Esophagus muscularis mucosa (tissue), 4 donors: Measurements from ENCODE around the gene DLST. TPM values are rescaled to one million over a fixed set of nuclear protein-coding genes. Genes with fewer than 3 reads are reported as not detected.

Experiments
- DNase-seq: peaks from one replicate; pipeline ENCODE4 v3.0.0-alpha.2; 2017; ENCODE audit errors: extremely low spot score
- H3K27ac ChIP-seq, 4 donors: fragments of 200-600 bp; sonication (generic); replicated peaks in 1 of 4; 1 replicate in 3 of 4; 2 replicates in 1 of 4; pipeline ENCODE4 v1.5.1; 2016 to 2019; ENCODE audit warnings: mild to moderate bottlenecking in 1 of 4
- H3K27me3 ChIP-seq, 4 donors: fragments of 200-600 bp; sonication (generic); one replicate each; pipeline versions ENCODE4 v1.5.1 to v1.6.0; 2016 to 2019
- H3K36me3 ChIP-seq, 4 donors: fragments of 200-600 bp; sonication (generic); one replicate each; pipeline ENCODE4 v1.5.1; 2016 to 2019
- H3K4me1 ChIP-seq, 4 donors: fragments of 200-600 bp; sonication (generic); one replicate each; pipeline ENCODE4 v1.5.1; 2016 to 2019
- H3K4me3 ChIP-seq, 4 donors: fragments of 200-600 bp; sonication (generic); 1 replicate in 2 of 4; 2 replicates in 2 of 4; pipeline ENCODE4 v1.5.1; 2016 to 2019; ENCODE audit warnings: mild to moderate bottlenecking in 4 of 4, moderate library complexity in 1 of 4
- H3K9me3 ChIP-seq, 4 donors: fragments of 200-600 bp; sonication (generic); 1 replicate in 3 of 4; 2 replicates in 1 of 4; pipeline ENCODE4 v1.5.1; 2016 to 2019
- EP300 ChIP-seq: sonication (generic); formaldehyde crosslinking; IDR thresholded peaks from one replicate; pipeline ENCODE4 v1.6.1; 2017; ENCODE audit warnings: antibody characterized with exemption
- POLR2A ChIP-seq: fragments of 450-650 bp; IDR thresholded peaks from one replicate; pipeline ENCODE4 v1.6.1; 2017; ENCODE audit warnings: antibody characterized with exemption, moderate library complexity, mild to moderate bottlenecking, low read depth
- POLR2AphosphoS5 ChIP-seq, 2 donors: sonication (generic); formaldehyde crosslinking; IDR thresholded peaks; one replicate each; pipeline ENCODE4 v1.6.1; 2017; ENCODE audit warnings: antibody characterized with exemption in 2 of 2
- whole genome bisulfite sequencing: methylation state at CpG from one replicate; pipeline ENCODE4 v1.1.5; 2018; 5-methylcytosine and 5-hydroxymethylcytosine counted together
- intact Hi-C: fragments of 100-400 bp; cut with DNase I; formaldehyde crosslinking; loops from one replicate; pipeline ENCODE4 v1.15.1; 2023
- total RNA-seq, 4 donors: library from RNA; depleted of rRNA; stranded (reverse); fragments of >200 nt; gene quantifications; one replicate each; pipeline versions ENCODE4 v1.1.0 to v1.2.1, GENCODE V29; 2016
- TF ChIP-seq, protein P1 (sequence below), 3 experiments: fragments of 200-600 bp in 2 of 3; fragments of 450-650 bp in 1 of 3; sonication (generic) in 2 of 3; IDR thresholded peaks; one replicate each; pipeline ENCODE4 v1.5.1; 2017 to 2019; ENCODE audit warnings: antibody characterized with exemption in 3 of 3, mild to moderate bottlenecking in 2 of 3, moderate library complexity in 1 of 3

Gene DLST
- total RNA-seq, 4 donors from 2014 or later, result 72.7 to 96.2 (median 88.5) TPM

DNA sequence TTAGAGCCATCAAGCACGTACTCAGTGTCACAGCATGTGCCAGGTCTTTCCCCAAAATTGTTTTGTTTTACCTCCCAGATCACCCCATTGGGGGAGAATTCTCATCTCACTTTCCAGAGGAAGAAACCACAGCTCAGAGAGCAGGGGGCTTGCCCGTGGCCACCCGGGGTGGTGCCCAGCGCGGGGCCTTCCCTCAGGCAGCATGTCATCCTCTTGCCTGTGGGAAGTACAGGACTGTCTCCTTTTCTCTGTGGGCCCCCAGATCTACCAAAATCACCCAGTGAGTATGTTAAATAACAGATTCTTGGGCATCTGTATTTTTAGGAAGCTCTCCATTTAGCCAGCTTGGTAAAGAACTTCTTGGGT, 35.4 kb downstream of the DLST start:
- Histone ChIP-seq H3K4me1 (peaks cover 35 to 51% (median 40%) of the 10 kb centered on the region in 4 donors), H3K4me3 (no peak overlapping the region), H3K27me3 (no peaks in the 10 kb centered on the region), H3K27ac (peak overlapping the region; percentile 33 to 66 (median 48)), H3K9me3 (no peaks in the 10 kb centered on the region), H3K36me3 (peaks cover 0 to 17% (median 5%) of the 10 kb centered on the region in 4 donors)
- no peak for DNase-seq
- WGBS, result 83% methylated on average over 1 of the region's 5 CpGs
- intact Hi-C loops, result loop anchor here (10.0 kb wide), 1 partner anchor 168 kb away; no protein-coding TSS in a partner anchor
- no peak for TF ChIP-seq POLR2AphosphoS5 (IDR thresholded peaks at IDR 0.05)
- no peak for TF ChIP-seq POLR2A
- TF ChIP-seq EP300, result no peak
- TF ChIP-seq, protein P1, sequence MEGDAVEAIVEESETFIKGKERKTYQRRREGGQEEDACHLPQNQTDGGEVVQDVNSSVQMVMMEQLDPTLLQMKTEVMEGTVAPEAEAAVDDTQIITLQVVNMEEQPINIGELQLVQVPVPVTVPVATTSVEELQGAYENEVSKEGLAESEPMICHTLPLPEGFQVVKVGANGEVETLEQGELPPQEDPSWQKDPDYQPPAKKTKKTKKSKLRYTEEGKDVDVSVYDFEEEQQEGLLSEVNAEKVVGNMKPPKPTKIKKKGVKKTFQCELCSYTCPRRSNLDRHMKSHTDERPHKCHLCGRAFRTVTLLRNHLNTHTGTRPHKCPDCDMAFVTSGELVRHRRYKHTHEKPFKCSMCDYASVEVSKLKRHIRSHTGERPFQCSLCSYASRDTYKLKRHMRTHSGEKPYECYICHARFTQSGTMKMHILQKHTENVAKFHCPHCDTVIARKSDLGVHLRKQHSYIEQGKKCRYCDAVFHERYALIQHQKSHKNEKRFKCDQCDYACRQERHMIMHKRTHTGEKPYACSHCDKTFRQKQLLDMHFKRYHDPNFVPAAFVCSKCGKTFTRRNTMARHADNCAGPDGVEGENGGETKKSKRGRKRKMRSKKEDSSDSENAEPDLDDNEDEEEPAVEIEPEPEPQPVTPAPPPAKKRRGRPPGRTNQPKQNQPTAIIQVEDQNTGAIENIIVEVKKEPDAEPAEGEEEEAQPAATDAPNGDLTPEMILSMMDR (IDR thresholded peaks at IDR 0.05), result no peak

DNA sequence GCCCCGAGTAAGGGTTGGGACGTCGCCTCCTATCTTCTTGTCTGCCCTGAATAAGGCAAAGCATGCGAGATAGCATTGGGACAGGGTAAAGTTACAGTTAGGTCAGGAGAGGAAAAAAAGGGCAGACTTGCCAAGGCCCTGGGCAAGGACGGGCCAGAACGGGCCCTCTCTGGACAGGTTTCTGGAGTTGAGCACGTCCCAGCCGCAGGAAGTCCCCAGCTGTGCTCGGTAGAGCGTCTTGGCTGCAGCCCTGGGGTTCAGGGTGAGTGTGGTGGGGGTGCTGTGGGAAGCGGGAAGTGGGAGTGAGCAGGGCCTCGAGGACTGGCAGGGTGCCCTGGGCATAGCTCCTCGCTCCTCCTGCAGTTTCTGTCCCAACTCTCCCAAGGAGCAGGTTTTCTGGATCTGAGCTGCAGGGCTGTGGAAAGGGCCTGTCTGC, 35.9 kb downstream of the DLST start:
- H3K9me3 ChIP-seq, result no peaks in the 10 kb centered on the region
- H3K27me3 ChIP-seq, result no peaks in the 10 kb centered on the region
- peaks cover 40 to 56% (median 45%) of the 10 kb centered on the region in 4 donors for H3K4me1 ChIP-seq
- peak overlapping the region; percentile 33 to 66 (median 48) for H3K27ac ChIP-seq
- peaks cover 0 to 17% (median 5%) of the 10 kb centered on the region in 4 donors for H3K36me3 ChIP-seq
- WGBS, result 56% methylated on average over 13 of the region's 13 CpGs
- TF ChIP-seq EP300 (no peak), POLR2AphosphoS5 (IDR thresholded peaks at IDR 0.05) (peak in 1 of 2 donors; percentile 43)
- no peak overlapping the region for H3K4me3 ChIP-seq
- intact Hi-C loops, result loop anchor here (10.0 kb wide), 1 partner anchor 167 kb away; no protein-coding TSS in a partner anchor
- DNase-seq, result no peak

DNA sequence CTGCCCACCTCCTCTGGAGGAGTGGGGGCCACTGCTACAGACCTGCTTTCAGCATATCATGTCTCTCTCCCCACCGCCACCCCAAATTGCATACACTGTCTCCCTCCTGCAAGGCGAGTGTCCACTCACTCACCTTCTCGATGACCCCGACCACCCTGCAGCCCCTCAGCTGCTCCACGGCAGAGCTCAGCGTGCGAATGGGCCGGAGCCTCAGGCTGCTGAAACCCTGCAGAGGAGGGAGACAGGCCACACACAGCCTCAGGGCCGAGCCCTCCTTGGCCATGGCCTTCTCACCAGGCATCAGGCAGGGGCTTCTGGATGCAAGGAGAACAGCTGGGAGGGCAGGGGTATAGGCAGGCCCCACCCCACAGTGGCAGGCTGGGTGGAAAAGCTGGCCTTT, 36.7 kb downstream of the DLST start:
- intact Hi-C loops, result loop anchor here (10.0 kb wide), 1 partner anchor 166 kb away; no protein-coding TSS in a partner anchor
- TF ChIP-seq EP300 (no peak), POLR2AphosphoS5 (IDR thresholded peaks at IDR 0.05) (no peak), POLR2A (no peak)
- TF ChIP-seq, protein P1 (IDR thresholded peaks at IDR 0.05), result no peak
- Histone ChIP-seq H3K4me3 (no peak overlapping the region), H3K36me3 (peaks cover 0 to 17% (median 5%) of the 10 kb centered on the region in 4 donors), H3K27me3 (no peaks in the 10 kb centered on the region), H3K9me3 (no peaks in the 10 kb centered on the region), H3K27ac (peak overlapping the region in 2 of 4 donors; percentile 0 to 66), H3K4me1 (peaks cover 46 to 63% (median 49%) of the 10 kb centered on the region in 4 donors)
- no peak for DNase-seq
- 92% methylated on average over 9 of the region's 9 CpGs for WGBS

DNA sequence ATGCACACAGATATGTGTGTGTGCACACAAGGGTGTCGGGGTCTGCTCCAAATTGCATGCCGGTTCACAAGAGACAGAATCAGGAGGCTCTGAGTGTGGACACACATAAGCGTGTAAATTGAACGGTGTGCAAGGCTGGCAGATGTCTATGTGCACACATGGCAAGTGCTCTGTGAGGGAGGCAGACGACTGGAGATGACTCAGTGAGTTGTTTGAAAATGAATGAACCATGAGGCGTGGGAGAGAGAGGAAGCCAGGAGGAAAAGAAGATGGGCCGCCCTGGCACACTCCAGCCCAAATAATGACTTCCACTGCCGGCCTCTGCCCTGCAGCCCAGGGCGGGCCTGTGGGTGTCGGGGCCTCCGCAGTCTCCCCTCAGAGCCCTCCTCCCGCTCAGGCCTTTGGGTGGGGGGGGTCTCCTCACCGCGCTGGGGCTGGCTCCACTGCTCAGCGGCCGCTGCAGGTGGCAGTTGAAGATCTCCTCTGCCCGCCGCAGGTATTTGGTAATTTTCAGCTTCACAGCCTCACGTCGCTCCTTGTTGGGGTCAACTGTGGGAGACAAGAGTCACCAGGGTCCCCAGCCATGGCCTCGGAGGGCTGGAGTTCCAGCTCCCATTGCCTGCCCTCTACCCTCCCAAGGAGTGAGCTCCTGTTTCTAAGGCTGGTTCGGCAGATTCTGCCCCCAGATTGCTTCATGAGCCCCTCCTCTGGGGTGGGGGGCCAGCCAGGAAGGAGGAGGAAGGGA, 37.9 kb downstream of the DLST start:
- intact Hi-C loops, result loop anchor here (10.0 kb wide), 1 partner anchor 165 kb away; no protein-coding TSS in a partner anchor
- no peaks in the 10 kb centered on the region for H3K27me3 ChIP-seq
- peaks cover 0 to 17% (median 5%) of the 10 kb centered on the region in 4 donors for H3K36me3 ChIP-seq
- H3K4me1 ChIP-seq, result peaks cover 40 to 57% (median 49%) of the 10 kb centered on the region in 4 donors
- TF ChIP-seq, protein P1 (IDR thresholded peaks at IDR 0.05), result no peak
- TF ChIP-seq POLR2AphosphoS5 (IDR thresholded peaks at IDR 0.05), result no peak
- TF ChIP-seq EP300, result no peak
- no peak for TF ChIP-seq POLR2A
- H3K9me3 ChIP-seq, result no peaks in the 10 kb centered on the region
- no peak for DNase-seq
- WGBS, result 86% methylated on average over 20 of the region's 22 CpGs
- H3K27ac ChIP-seq, result no peak overlapping the region
- no peak overlapping the region for H3K4me3 ChIP-seq

DNA sequence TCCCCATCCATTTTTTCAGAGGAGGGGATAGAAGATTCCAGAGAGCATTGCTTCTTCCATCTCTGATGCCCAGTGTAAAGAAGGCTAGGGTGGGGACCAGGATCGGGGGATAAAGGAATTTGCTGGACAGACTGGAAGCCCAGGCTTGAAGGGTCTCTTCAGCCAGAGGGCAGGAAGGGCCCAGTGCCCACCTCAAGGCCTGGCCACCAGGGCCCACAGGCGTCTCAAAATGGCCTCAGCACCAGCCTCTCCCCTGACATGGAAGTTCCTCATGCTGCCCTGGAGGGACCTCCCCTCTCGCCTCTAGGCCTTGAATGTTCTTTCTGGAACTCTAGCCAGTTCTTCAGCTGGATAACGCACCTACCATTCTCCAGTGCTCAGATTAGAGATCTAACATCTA, 38.6 kb downstream of the DLST start:
- Histone ChIP-seq H3K9me3 (no peaks in the 10 kb centered on the region), H3K36me3 (peaks cover 0 to 17% (median 5%) of the 10 kb centered on the region in 4 donors), H3K4me3 (no peak overlapping the region), H3K4me1 (peaks cover 40 to 51% (median 44%) of the 10 kb centered on the region in 4 donors), H3K27me3 (no peaks in the 10 kb centered on the region), H3K27ac (no peak overlapping the region)
- intact Hi-C loops, result no loop called here
- TF ChIP-seq POLR2AphosphoS5 (IDR thresholded peaks at IDR 0.05) (no peak), EP300 (no peak)
- TF ChIP-seq, protein P1 (IDR thresholded peaks at IDR 0.05), result no peak
- DNase-seq, result no peak
- WGBS, result 94% methylated on average over 3 of the region's 4 CpGs
